B cell (primary cell): ENCODE measurements around the gene PPTC7. TPM values are rescaled to one million over a fixed set of nuclear protein-coding genes. Genes with fewer than 3 reads are reported as not detected.

Experiments used
- ATAC-seq: fragments of 200-7000 bp; cut with Tn5 transposase; one replicate; pipeline ENCODE4 v1.10.0; 2021; ENCODE audit warnings: low read depth, mild to moderate bottlenecking, moderate number of reproducible peaks, moderate library complexity
- CTCF ChIA-PET: fragments of 350-600 bp; sonication (Branson Sonifier 250); formaldehyde crosslinking; loops from one replicate; lab custom pipeline; 2021; ENCODE audit warnings: antibody characterized with exemption, inconsistent platforms; lab: Charles Lee
- POLR2A ChIA-PET: fragments of 350-600 bp; sonication (Branson Sonifier 250); formaldehyde crosslinking; loops from one replicate; lab custom pipeline; 2021; ENCODE audit warnings: antibody characterized with exemption; lab: Charles Lee
- DNase-seq: peaks from one replicate; pipeline ENCODE4 v3.0.0; 2013
- H2AFZ ChIP-seq: 2 replicates; pipeline ENCODE4 v1.6.1; 2012; ENCODE audit warnings: mild to moderate bottlenecking, low read depth, low read length; ENCODE audit not compliant: insufficient read depth, poor library complexity, severe bottlenecking
- H3K27ac ChIP-seq, 2 donors: 1 replicate in 1 of 2; 2 replicates in 1 of 2; pipeline ENCODE4 v1.5.1; 2012 to 2013; ENCODE audit warnings: low read length in 2 of 2, mild to moderate bottlenecking in 2 of 2, moderate library complexity in 1 of 2
- H3K27me3 ChIP-seq, 4 experiments: fragments of 200-600 bp in 1 of 4; sonication (generic) in 1 of 4; replicated peaks in 1 of 4; 1 replicate in 2 of 4; 2 replicates in 2 of 4; pipeline versions ENCODE4 v1.6.1 to v1.7.0; 2013 to 2016; ENCODE audit warnings: low read length in 3 of 4, mild to moderate bottlenecking in 2 of 4, mixed read lengths in 1 of 4, moderate library complexity in 1 of 4; ENCODE audit not compliant: insufficient read depth in 4 of 4, control insufficient read depth in 3 of 4; ENCODE audit errors: control extremely low read depth in 1 of 4
- H3K36me3 ChIP-seq, 2 experiments: replicated peaks in 1 of 2; 1 replicate in 1 of 2; 2 replicates in 1 of 2; pipeline versions ENCODE4 v1.6.1 to v1.7.1; 2013; ENCODE audit warnings: low read length in 1 of 2; ENCODE audit not compliant: insufficient read depth in 2 of 2, control insufficient read depth in 1 of 2; ENCODE audit errors: control extremely low read depth in 1 of 2, extremely low read depth in 1 of 2
- H3K4me1 ChIP-seq, 2 donors: fragments of 200-600 bp in 1 of 2; sonication (generic) in 1 of 2; 1 replicate in 1 of 2; 2 replicates in 1 of 2; pipeline versions ENCODE4 v1.5.1 to v1.6.1; 2013 to 2017; ENCODE audit warnings: low read length in 2 of 2; ENCODE audit not compliant: control insufficient read depth in 2 of 2, insufficient read depth in 2 of 2
- H3K4me2 ChIP-seq: replicated peaks from 2 replicates; pipeline ENCODE3; 2012; ENCODE audit warnings: mild to moderate bottlenecking, low read depth, low read length; ENCODE audit not compliant: poor library complexity, severe bottlenecking
- H3K4me3 ChIP-seq, 5 experiments: fragments of 200-600 bp in 1 of 5; sonication (generic) in 1 of 5; 1 replicate in 3 of 5; 2 replicates in 2 of 5; pipeline versions ENCODE4 v1.5.1 to v1.7.0; 2011 to 2016; ENCODE audit warnings: low read length in 4 of 5, mild to moderate bottlenecking in 4 of 5, low read depth in 2 of 5, control low read depth in 1 of 5, moderate library complexity in 1 of 5; ENCODE audit not compliant: insufficient read depth in 1 of 5; ENCODE audit errors: control extremely low read depth in 1 of 5, extremely low read depth in 1 of 5
- H3K79me2 ChIP-seq: fragments of 200-600 bp; sonication (generic); one replicate; pipeline ENCODE4 v1.6.0; 2016; ENCODE audit warnings: low read length; ENCODE audit not compliant: control insufficient read depth, insufficient read depth
- H3K9ac ChIP-seq: fragments of 200-600 bp; sonication (generic); 2 replicates; pipeline ENCODE4 v1.6.1; 2017; ENCODE audit warnings: mild to moderate bottlenecking, low read length, moderate library complexity
- H3K9me3 ChIP-seq, 3 donors: one replicate each; pipeline versions ENCODE4 v1.6.1 to v1.7.1; 2013; ENCODE audit warnings: low read length in 2 of 3; ENCODE audit not compliant: control insufficient read depth in 2 of 3, insufficient read depth in 1 of 3; ENCODE audit errors: control extremely low read depth in 1 of 3
- H4K20me1 ChIP-seq: 2 replicates; pipeline ENCODE4 v1.6.0; 2012; ENCODE audit warnings: mild to moderate bottlenecking, low read length; ENCODE audit not compliant: insufficient read depth, control insufficient read depth, poor library complexity, severe bottlenecking
- H3K27ac Mint-ChIP-seq: one replicate; pipeline ENCODE4 v1.8.0; 2021; ENCODE audit warnings: mixed read lengths
- H3K27me3 Mint-ChIP-seq: one replicate; pipeline ENCODE4 v1.8.0; 2021; ENCODE audit warnings: mixed read lengths
- H3K4me1 Mint-ChIP-seq: one replicate; pipeline ENCODE4 v1.8.0; 2021; ENCODE audit warnings: mixed read lengths
- H3K4me3 Mint-ChIP-seq: one replicate; pipeline ENCODE4 v1.8.0; 2021; ENCODE audit warnings: mixed read lengths
- H3K9me3 Mint-ChIP-seq: one replicate; pipeline ENCODE4 v1.8.0; 2022; ENCODE audit warnings: mixed read lengths; ENCODE audit not compliant: insufficient read depth
- CTCF ChIP-seq: fragments of 200-600 bp; IDR thresholded peaks from one replicate; pipeline ENCODE4 v1.8.0; 2022; ENCODE audit warnings: antibody characterized with exemption, mild to moderate bottlenecking
- EZH2 ChIP-seq: IDR thresholded peaks from 2 replicates; pipeline ENCODE4 v1.6.1; 2012; ENCODE audit warnings: borderline replicate concordance, low read depth, mild to moderate bottlenecking, moderate library complexity, low read length; ENCODE audit not compliant: insufficient read depth, poor library complexity, severe bottlenecking
- WGBS: methylation state at CpG from one replicate; pipeline ENCODE4 v1.1.5; 2013; ENCODE audit warnings: missing lambda C conversion rate; ENCODE audit not compliant: insufficient coverage; 5-methylcytosine and 5-hydroxymethylcytosine counted together
- intact Hi-C: fragments of 100-400 bp; cut with micrococcal nuclease; formaldehyde crosslinking; loops from one replicate; pipeline ENCODE4 v1.10.0; 2022
- polyA plus RNA-seq: library from polyadenylated mRNA; depleted of rRNA; stranded (reverse); fragments of >200 nt; gene quantifications from 2 replicates; pipeline ENCODE4 v1.2.3, GENCODE V29; 2012
- total RNA-seq, 2 donors: library from RNA; stranded (reverse); fragments of 120-200 nt in 1 of 2; gene quantifications; 1 replicate in 1 of 2; 2 replicates in 1 of 2; pipeline versions ENCODE4 v1.2.3 to v1.2.4, GENCODE V29; 2013 to 2022

Gene PPTC7
- total and polyA plus RNA-seq, 2 donors (not counting 1 experiment from before 2014, with no cell fraction given) = 20.7 to 44.9 TPM

- 100% methylated on average over 2 of the region's 5 CpGs for WGBS
- H3K79me2 ChIP-seq = peaks cover 61% of the 10 kb centered on the region
- Mint-ChIP-seq H3K27me3 (no peaks in the 10 kb centered on the region), H3K27ac (peak overlapping the region; percentile 76), H3K9me3 (no peaks in the 10 kb centered on the region), H3K4me1 (peaks cover 54% of the 10 kb centered on the region), H3K4me3 (no peak overlapping the region)
- H3K4me1 ChIP-seq = peaks cover 53 to 70% of the 10 kb centered on the region in 2 donors
- peak overlapping the region in 1 of 2 donors; percentile 3 for H3K27ac ChIP-seq
- H3K9me3 ChIP-seq = no peaks in the 10 kb centered on the region
- DNase-seq (no peak), ATAC-seq (no peak)
- H3K36me3 ChIP-seq = peaks cover 0 to 3% of the 10 kb centered on the region in 2 experiments
- H3K4me3 ChIP-seq = no peak overlapping the region
- H3K27me3 ChIP-seq = no peaks in the 10 kb centered on the region
- no peak overlapping the region for H2AFZ ChIP-seq
- CTCF ChIA-PET = interaction anchor here (0.6 to 6.5 kb wide), 10 partner anchors 13 to 271 kb away, joined by 3 to 91 read pairs (median 4); no protein-coding TSS in a partner anchor
- H4K20me1 ChIP-seq = no peaks in the 10 kb centered on the region
- H3K4me2 ChIP-seq = no peak overlapping the region
- no peak overlapping the region for H3K9ac ChIP-seq
- intact Hi-C loops = no loop called here
- POLR2A ChIA-PET = interaction anchor here (0.6 to 1.3 kb wide), 3 partner anchors 31 to 71 kb away, joined by 3 to 4 read pairs (median 4); no protein-coding TSS in a partner anchor
- TF ChIP-seq EZH2 (no peak), CTCF (no peak)
Observed at GRCh38 chr12:110616471-110617115, 33.5 kb upstream of the PPTC7 start.

- ATAC-seq (no peak), DNase-seq (no peak)
- ChIA-PET POLR2A (interaction anchor here (0.6 to 2.4 kb wide), 5 partner anchors 9 to 34 kb away, joined by 3 to 9 read pairs (median 4); no protein-coding TSS in a partner anchor), CTCF (interaction anchor here (0.6 to 6.0 kb wide), 8 partner anchors 11 to 165 kb away, joined by 3 to 91 read pairs (median 4); partner anchors contain the start of genes ARPC3, FAM216A and GPN3)
- peaks cover 49 to 65% of the 10 kb centered on the region in 2 donors for H3K4me1 ChIP-seq
- peak overlapping the region; percentile 93 for H3K4me2 ChIP-seq
- H3K9me3 ChIP-seq = no peaks in the 10 kb centered on the region
- H3K9ac ChIP-seq = peak overlapping the region; percentile 84
- no peaks in the 10 kb centered on the region for H4K20me1 ChIP-seq
- TF ChIP-seq EZH2 (no peak), CTCF (no peak)
- H3K27me3 ChIP-seq = no peaks in the 10 kb centered on the region
- intact Hi-C loops = loop anchor here (2.0 kb wide), 1 partner anchor 74 kb away; the partner anchor contains the start of gene HVCN1
- peaks cover 0 to 3% of the 10 kb centered on the region in 2 experiments for H3K36me3 ChIP-seq
- H3K27ac ChIP-seq = peak overlapping the region; percentile 83 to 98
- 52% methylated on average over 6 of the region's 8 CpGs for WGBS
- peaks cover 52% of the 10 kb centered on the region for H3K4me1 Mint-ChIP-seq
- peak overlapping the region; percentile 88 for H3K27ac Mint-ChIP-seq
- peak overlapping the region; percentile 77 for H3K4me3 Mint-ChIP-seq
- H3K27me3 Mint-ChIP-seq = no peaks in the 10 kb centered on the region
- no peaks in the 10 kb centered on the region for H3K9me3 Mint-ChIP-seq
- H2AFZ ChIP-seq = peak overlapping the region; percentile 90
- peak overlapping the region in 1 of 5 experiments; percentile 1 for H3K4me3 ChIP-seq
- peaks cover 51% of the 10 kb centered on the region for H3K79me2 ChIP-seq
Observed at GRCh38 chr12:110615171-110615570, 32.1 kb upstream of the PPTC7 start.
